HEK293T (cell line): Measurements from ENCODE around the gene DDC.
"Not testable (repeated sequence)": the region's sequence is repeated elsewhere in the genome, so short reads cannot be mapped to it uniquely, and the experiment has no call there.

Source experiments
- CTCF ChIA-PET: fragments of 350-600 bp; formaldehyde crosslinking; extraction: SDS; loops from one replicate; lab custom pipeline; 2021; ENCODE audit warnings: antibody characterized with exemption, inconsistent platforms; lab: Yijun Ruan, JAX
- POLR2A ChIA-PET: fragments of 350-600 bp; formaldehyde crosslinking; extraction: SDS; loops from one replicate; lab custom pipeline; 2020; ENCODE audit warnings: antibody characterized with exemption, inconsistent platforms; lab: Yijun Ruan, JAX
- DNase-seq: peaks from one replicate; pipeline ENCODE4 v3.0.0; 2012; ENCODE audit warnings: mixed read lengths; ENCODE audit errors: extremely low spot score
- ARNT ChIP-seq: fragments of 450-650 bp; IDR thresholded peaks from 2 replicates; pipeline ENCODE4 v1.6.1; 2017; ENCODE audit warnings: mild to moderate bottlenecking
- BHLHE40 ChIP-seq: fragments of 450-650 bp; IDR thresholded peaks from 2 replicates; pipeline ENCODE4 v1.6.1; 2016; ENCODE audit warnings: mild to moderate bottlenecking, moderate library complexity, borderline replicate concordance
- CTBP1 ChIP-seq: fragments of 450-650 bp; IDR thresholded peaks from 2 replicates; pipeline ENCODE4 v1.6.1; 2016; ENCODE audit warnings: borderline replicate concordance
- ELF4 ChIP-seq: fragments of 450-650 bp; IDR thresholded peaks from 2 replicates; pipeline ENCODE4 v1.6.1; 2017; ENCODE audit warnings: antibody characterized with exemption
- FOXA1 ChIP-seq: fragments of 450-650 bp; IDR thresholded peaks from 2 replicates; pipeline ENCODE4 v1.6.1; 2016; ENCODE audit warnings: mild to moderate bottlenecking
- FOXK2 ChIP-seq: fragments of 450-650 bp; IDR thresholded peaks from 2 replicates; pipeline ENCODE4 v1.6.1; 2016; ENCODE audit warnings: mild to moderate bottlenecking
- FOXM1 ChIP-seq: fragments of 450-650 bp; IDR thresholded peaks from 2 replicates; pipeline ENCODE4 v1.6.1; 2017; ENCODE audit warnings: mild to moderate bottlenecking, borderline replicate concordance
- HDGF ChIP-seq: fragments of 450-650 bp; IDR thresholded peaks from 2 replicates; pipeline ENCODE4 v1.6.1; 2017; ENCODE audit warnings: antibody characterized with exemption, borderline replicate concordance
- L3MBTL2 ChIP-seq: fragments of 450-650 bp; conservative IDR thresholded peaks from 2 replicates; pipeline ENCODE4 v1.6.1; 2016; ENCODE audit warnings: mild to moderate bottlenecking
- LEF1 ChIP-seq: fragments of 450-650 bp; IDR thresholded peaks from 2 replicates; pipeline ENCODE4 v1.6.1; 2017; ENCODE audit warnings: mild to moderate bottlenecking, borderline replicate concordance
- NFRKB ChIP-seq: fragments of 450-650 bp; IDR thresholded peaks from 2 replicates; pipeline ENCODE4 v1.6.1; 2016; ENCODE audit warnings: mild to moderate bottlenecking, moderate library complexity
- PKNOX1 ChIP-seq: fragments of 450-650 bp; IDR thresholded peaks from 2 replicates; pipeline ENCODE4 v1.6.1; 2016
- SP1 ChIP-seq: fragments of 450-650 bp; IDR thresholded peaks from 2 replicates; pipeline ENCODE4 v1.6.1; 2017
- SUZ12 ChIP-seq: fragments of 450-650 bp; IDR thresholded peaks from 2 replicates; pipeline ENCODE4 v1.6.1; 2016; ENCODE audit warnings: mild to moderate bottlenecking
- TARDBP ChIP-seq: fragments of 450-650 bp; IDR thresholded peaks from 2 replicates; pipeline ENCODE4 v1.6.1; 2016
- ZNF384 ChIP-seq: fragments of 450-650 bp; IDR thresholded peaks from 2 replicates; pipeline ENCODE4 v1.6.1; 2016

The DDC gene

GRCh38 chr7:50462361-50462760 lies 102.8 kb downstream of the DDC start:
- POLR2A ChIA-PET = no interaction called here
- no peak for DNase-seq
- CTCF ChIA-PET = no interaction called here
- TF ChIP-seq ELF4 = no peak
- TF ChIP-seq LEF1 = no peak
- no peak for TF ChIP-seq PKNOX1
- no peak for TF ChIP-seq CTBP1
- TF ChIP-seq SUZ12 = no peak
- TF ChIP-seq BHLHE40 = no peak
- no peak for TF ChIP-seq L3MBTL2
- no peak for TF ChIP-seq TARDBP
- no peak for TF ChIP-seq FOXK2
- no peak for TF ChIP-seq ZNF384
- TF ChIP-seq FOXM1 = no peak
- TF ChIP-seq NFRKB = no peak
- TF ChIP-seq HDGF = no peak
- TF ChIP-seq SP1 = no peak
- no peak for TF ChIP-seq FOXA1
- TF ChIP-seq ARNT = no peak

- ChIA-PET POLR2A (no interaction called here), CTCF (no interaction called here)
- TF ChIP-seq FOXM1 (no peak), FOXA1 (no peak), TARDBP (no peak), SP1 (no peak), LEF1 (no peak), ZNF384 (no peak), NFRKB (no peak), L3MBTL2 (no peak), ARNT (no peak), BHLHE40 (no peak), SUZ12 (no peak), FOXK2 (no peak), CTBP1 (no peak), ELF4 (no peak)
- no peak for DNase-seq
Observed at GRCh38 chr7:50461695-50462094, 103.5 kb downstream of the DDC start.

- POLR2A ChIA-PET, CTCF ChIA-PET, DNase-seq: not testable (repeated sequence)
Observed at GRCh38 chr7:50459183-50459582, 106.0 kb downstream of the DDC start.

GRCh38 chr7:50458651-50459050 lies 106.6 kb downstream of the DDC start:
- DNase-seq, POLR2A ChIA-PET, CTCF ChIA-PET: not testable (repeated sequence)

GRCh38 chr7:50456371-50457123 lies 108.7 kb downstream of the DDC start:
- POLR2A ChIA-PET = no interaction called here
- TF ChIP-seq NFRKB = no peak
- TF ChIP-seq ELF4 = no peak
- TF ChIP-seq LEF1 = no peak
- TF ChIP-seq HDGF = no peak
- no peak for TF ChIP-seq ARNT
- TF ChIP-seq SP1 = no peak
- CTCF ChIA-PET = no interaction called here
- no peak for DNase-seq

- CTCF ChIA-PET = no interaction called here
- POLR2A ChIA-PET = no interaction called here
- no peak for DNase-seq
- TF ChIP-seq HDGF (no peak), CTBP1 (no peak), PKNOX1 (no peak), SUZ12 (no peak), ZNF384 (no peak)
Observed at GRCh38 chr7:50455658-50456057, 109.5 kb downstream of the DDC start.

GRCh38 chr7:50454968-50455367 lies 110.2 kb downstream of the DDC start:
- DNase-seq = no peak
- ChIA-PET POLR2A (no interaction called here), CTCF (no interaction called here)
- TF ChIP-seq FOXK2 = no peak
- no peak for TF ChIP-seq ARNT
- no peak for TF ChIP-seq HDGF
- no peak for TF ChIP-seq ZNF384
- TF ChIP-seq SUZ12 = no peak

- CTCF ChIA-PET = no interaction called here
- no peak for DNase-seq
- no peak for TF ChIP-seq SUZ12
- no peak for TF ChIP-seq ARNT
- TF ChIP-seq ZNF384 = no peak
- TF ChIP-seq FOXM1 = no peak
- no peak for TF ChIP-seq TARDBP
- no peak for TF ChIP-seq SP1
- TF ChIP-seq FOXK2 = no peak
- no peak for TF ChIP-seq L3MBTL2
- TF ChIP-seq CTBP1 = no peak
- TF ChIP-seq HDGF = no peak
- no peak for TF ChIP-seq BHLHE40
- no peak for TF ChIP-seq PKNOX1
- TF ChIP-seq NFRKB = no peak
- TF ChIP-seq ELF4 = no peak
- TF ChIP-seq FOXA1 = no peak
- no peak for TF ChIP-seq LEF1
- POLR2A ChIA-PET = interaction anchor here (0.8 to 1.1 kb wide), 2 partner anchors 17 to 25 kb away, joined by 3 to 4 read pairs; no protein-coding TSS in a partner anchor
Observed at GRCh38 chr7:50450590-50451032, 114.6 kb downstream of the DDC start.
